Measurements from ENCODE around the gene PDCD4.

DNA sequence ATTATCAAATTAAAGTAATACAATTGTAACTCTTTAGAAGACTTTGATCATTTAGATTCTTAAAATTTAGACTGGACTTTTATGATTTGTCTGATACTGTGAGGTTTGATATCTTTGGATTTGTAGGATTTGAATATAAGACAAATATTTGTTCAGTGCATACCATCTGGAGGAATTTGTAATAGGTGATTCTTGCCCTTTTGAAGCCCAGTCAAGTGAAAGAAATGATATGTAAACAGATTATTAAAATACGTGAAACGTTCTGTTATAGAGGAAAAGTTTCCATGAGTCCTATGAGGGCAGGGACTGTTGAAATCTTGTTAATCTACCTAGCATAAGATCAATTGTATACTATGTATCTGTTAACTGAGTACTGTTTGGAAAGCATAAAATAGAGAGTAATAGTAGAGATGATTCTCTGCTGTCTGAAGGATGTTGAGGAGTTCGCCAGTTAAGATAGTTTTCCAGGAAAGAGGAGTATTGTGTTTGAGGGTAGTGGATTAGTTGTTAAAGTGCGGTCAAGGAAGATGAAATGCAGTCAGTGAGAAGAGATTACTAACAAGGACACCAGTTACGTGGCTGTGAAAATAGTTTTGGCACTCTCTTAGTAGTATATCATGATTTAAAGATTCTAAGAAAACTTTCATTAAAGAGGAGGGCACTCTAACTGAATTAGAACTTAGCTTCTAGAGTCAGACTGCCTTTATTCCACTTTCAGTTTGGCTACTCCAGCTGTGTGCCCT lies 14.4 kb downstream of the PDCD4 start:
- no peak for TF ChIP-seq CTCF (IDR thresholded peaks at IDR 0.05)
- TF ChIP-seq POLR2A (IDR thresholded peaks at IDR 0.05) = no peak

All from lower leg skin (tissue), 3 donors.